HEK293 (cell line): Measurements from ENCODE around the gene ALOX12B.

Experiments
- IKZF3 ChIP-seq: fragments of 450-650 bp; IDR thresholded peaks from 2 replicates; pipeline ENCODE4 v1.5.0; 2018; ENCODE audit warnings: missing biosample characterization, mild to moderate bottlenecking, missing genetic modification characterization, moderate library complexity
- REPIN1 ChIP-seq: fragments of 450-650 bp; formaldehyde crosslinking; IDR thresholded peaks from 2 replicates; pipeline ENCODE4 v1.5.1; 2017; ENCODE audit warnings: missing biosample characterization, missing genetic modification characterization, low read depth
- SP3 ChIP-seq: fragments of 450-650 bp; formaldehyde crosslinking; IDR thresholded peaks from 2 replicates; pipeline ENCODE4 v1.5.1; 2016; ENCODE audit warnings: missing biosample characterization, missing genetic modification characterization
- TSHZ1 ChIP-seq: fragments of 450-650 bp; formaldehyde crosslinking; IDR thresholded peaks from 2 replicates; pipeline ENCODE4 v1.5.1; 2016; ENCODE audit warnings: missing biosample characterization, missing genetic modification characterization, borderline replicate concordance
- ZBTB17 ChIP-seq: fragments of 450-650 bp; formaldehyde crosslinking; IDR thresholded peaks from 2 replicates; pipeline ENCODE4 v1.5.1; 2016; ENCODE audit warnings: missing biosample characterization, missing genetic modification characterization
- ZBTB48 ChIP-seq: fragments of 450-650 bp; formaldehyde crosslinking; IDR thresholded peaks from 2 replicates; pipeline ENCODE4 v1.5.1; 2016; ENCODE audit warnings: missing biosample characterization, missing genetic modification characterization
- ZNF157 ChIP-seq: fragments of 450-650 bp; formaldehyde crosslinking; IDR thresholded peaks from 2 replicates; pipeline ENCODE4 v1.5.1; 2016; ENCODE audit warnings: missing biosample characterization, missing genetic modification characterization
- ZNF174 ChIP-seq: fragments of 450-650 bp; formaldehyde crosslinking; IDR thresholded peaks from 2 replicates; pipeline ENCODE4 v1.5.0; 2017; ENCODE audit warnings: missing biosample characterization, mild to moderate bottlenecking, missing genetic modification characterization
- ZNF2 ChIP-seq: fragments of 450-650 bp; formaldehyde crosslinking; IDR thresholded peaks from 2 replicates; pipeline ENCODE4 v1.5.1; 2016; ENCODE audit warnings: missing biosample characterization, missing genetic modification characterization
- ZNF26 ChIP-seq: fragments of 450-650 bp; formaldehyde crosslinking; IDR thresholded peaks from 2 replicates; pipeline ENCODE4 v1.5.1; 2016; ENCODE audit warnings: missing biosample characterization, missing genetic modification characterization
- ZNF280C ChIP-seq: fragments of 450-650 bp; formaldehyde crosslinking; IDR thresholded peaks from 2 replicates; pipeline ENCODE4 v1.5.1; 2016; ENCODE audit warnings: missing biosample characterization, missing genetic modification characterization
- ZNF311 ChIP-seq: fragments of 450-650 bp; formaldehyde crosslinking; IDR thresholded peaks from 2 replicates; pipeline ENCODE4 v1.5.1; 2017; ENCODE audit warnings: missing biosample characterization, missing genetic modification characterization, borderline replicate concordance
- ZNF324 ChIP-seq: fragments of 450-650 bp; formaldehyde crosslinking; IDR thresholded peaks from 2 replicates; pipeline ENCODE4 v1.5.1; 2016; ENCODE audit warnings: missing biosample characterization, missing genetic modification characterization
- ZNF518A ChIP-seq: fragments of 450-650 bp; formaldehyde crosslinking; conservative IDR thresholded peaks from 2 replicates; pipeline ENCODE4 v1.5.1; 2016; ENCODE audit warnings: low read depth, missing biosample characterization, missing genetic modification characterization
- ZNF548 ChIP-seq: fragments of 450-650 bp; formaldehyde crosslinking; IDR thresholded peaks from 2 replicates; pipeline ENCODE4 v1.5.1; 2016; ENCODE audit warnings: missing biosample characterization, missing genetic modification characterization
- ZNF571 ChIP-seq: fragments of 450-650 bp; formaldehyde crosslinking; IDR thresholded peaks from 2 replicates; pipeline ENCODE4 v1.5.0; 2017; ENCODE audit warnings: missing biosample characterization, missing genetic modification characterization
- ZNF580 ChIP-seq: fragments of 450-650 bp; formaldehyde crosslinking; IDR thresholded peaks from 2 replicates; pipeline ENCODE4 v1.5.1; 2016; ENCODE audit warnings: missing biosample characterization, missing genetic modification characterization
- ZNF629 ChIP-seq: fragments of 450-650 bp; formaldehyde crosslinking; IDR thresholded peaks from 2 replicates; pipeline ENCODE4 v1.5.1; 2017; ENCODE audit warnings: missing biosample characterization, missing genetic modification characterization
- ZNF645 ChIP-seq: fragments of 450-650 bp; formaldehyde crosslinking; IDR thresholded peaks from 2 replicates; pipeline ENCODE4; 2016; ENCODE audit warnings: missing biosample characterization, missing genetic modification characterization
- ZNF664 ChIP-seq: fragments of 450-650 bp; formaldehyde crosslinking; IDR thresholded peaks from 2 replicates; pipeline ENCODE4 v1.5.1; 2016; ENCODE audit warnings: missing biosample characterization, missing genetic modification characterization
- ZNF701 ChIP-seq: fragments of 450-650 bp; formaldehyde crosslinking; IDR thresholded peaks from 2 replicates; pipeline ENCODE4 v1.5.1; 2016; ENCODE audit warnings: missing biosample characterization, missing genetic modification characterization
- ZNF747 ChIP-seq: fragments of 450-650 bp; formaldehyde crosslinking; IDR thresholded peaks from 2 replicates; pipeline ENCODE4 v1.5.1; 2016; ENCODE audit warnings: missing biosample characterization, missing genetic modification characterization
- ZNF76 ChIP-seq: fragments of 450-650 bp; formaldehyde crosslinking; IDR thresholded peaks from 2 replicates; pipeline ENCODE4; 2016; ENCODE audit warnings: low read depth, missing biosample characterization, missing genetic modification characterization, borderline replicate concordance
- ZNF776 ChIP-seq: fragments of 450-650 bp; formaldehyde crosslinking; IDR thresholded peaks from 2 replicates; pipeline ENCODE4 v1.5.0; 2017; ENCODE audit warnings: missing biosample characterization, missing genetic modification characterization, borderline replicate concordance
- ZNF785 ChIP-seq: fragments of 450-650 bp; formaldehyde crosslinking; IDR thresholded peaks from 2 replicates; pipeline ENCODE4 v1.5.1; 2016; ENCODE audit warnings: missing biosample characterization, missing genetic modification characterization

Gene ALOX12B

GRCh38 chr17:8079291-8080207 is 8.0 kb downstream of the ALOX12B start (continued):
- 0 out of 2 replicates have a peak, but pooled peaks have one; percentile 11 for TF ChIP-seq ZNF518A (tag by site-specific recombination)
- TF ChIP-seq ZNF747 (tag by site-specific recombination), result no peak
- TF ChIP-seq ZBTB17, result peak; percentile 66
- TF ChIP-seq ZNF664 (tag by site-specific recombination), result no peak
- no peak for TF ChIP-seq ZNF311 (tag by site-specific recombination)
- no peak for TF ChIP-seq ZNF785 (tag by site-specific recombination)
- no peak for TF ChIP-seq TSHZ1
- TF ChIP-seq ZNF324, result 0 out of 2 replicates have a peak, but pooled peaks have one; percentile 18
- no peak for TF ChIP-seq ZNF548
- no peak for TF ChIP-seq ZNF280C (tag by site-specific recombination)
- TF ChIP-seq ZNF76, result peak; percentile 89
- no peak for TF ChIP-seq ZNF776 (tag by site-specific recombination)
- TF ChIP-seq SP3, result peak; percentile 37
- TF ChIP-seq ZNF645 (tag by site-specific recombination), result no peak
- 0 out of 2 replicates have a peak, but pooled peaks have one; percentile 36 for TF ChIP-seq REPIN1 (tag by site-specific recombination)
- TF ChIP-seq ZNF26 (tag by site-specific recombination), result no peak
- peak; percentile 62 for TF ChIP-seq ZNF2
- TF ChIP-seq ZNF701 (tag by site-specific recombination), result no peak
- TF ChIP-seq ZNF157 (tag by site-specific recombination), result no peak
- TF ChIP-seq IKZF3, result no peak
- TF ChIP-seq ZNF571 (tag by site-specific recombination), result no peak
- TF ChIP-seq ZNF174 (tag by site-specific recombination), result no peak
- peak; percentile 25 for TF ChIP-seq ZBTB48
- TF ChIP-seq ZNF629 (tag by site-specific recombination), result peak; percentile 55
- peak; percentile 75 for TF ChIP-seq ZNF580
- TF ChIP-seq, all 188 proteins: peak for 63
